Natural killer cell (primary cell): ENCODE results near the gene PLEKHH1. TPM values are rescaled to one million over a fixed set of nuclear protein-coding genes. Genes with fewer than 3 reads are reported as not detected.

Experiments used
- ATAC-seq, 3 donors: fragments of 150-1000 bp in 2 of 3; fragments of 200-7000 bp in 1 of 3; cut with Tn5 transposase; 1 replicate in 1 of 3; 2 replicates in 2 of 3; pipeline ENCODE4 v1.10.0; 2021; ENCODE audit warnings: mild to moderate bottlenecking in 2 of 3, moderate library complexity in 2 of 3
- DNase-seq, 2 donors: peaks; one replicate each; pipeline versions ENCODE4 v3.0.0 to v3.0.0-alpha.2; 2013 to 2021; ENCODE audit warnings: mixed read lengths in 1 of 2
- H3K27ac ChIP-seq: one replicate; pipeline ENCODE4 v1.5.1; 2013; ENCODE audit warnings: mild to moderate bottlenecking, low read length
- H3K27me3 ChIP-seq: one replicate; pipeline ENCODE4 v1.6.1; 2013; ENCODE audit warnings: low read length; ENCODE audit not compliant: control insufficient read depth, insufficient read depth
- H3K36me3 ChIP-seq: one replicate; pipeline ENCODE4 v1.6.1; 2013; ENCODE audit warnings: low read length; ENCODE audit not compliant: control insufficient read depth, insufficient read depth
- H3K4me1 ChIP-seq: one replicate; pipeline ENCODE4 v1.6.1; 2013; ENCODE audit warnings: low read length; ENCODE audit not compliant: control insufficient read depth, insufficient read depth
- H3K4me3 ChIP-seq: one replicate; pipeline ENCODE4 v1.5.1; 2013; ENCODE audit warnings: low read length
- H3K9me3 ChIP-seq: one replicate; pipeline ENCODE4 v1.6.1; 2013; ENCODE audit warnings: low read length; ENCODE audit not compliant: control insufficient read depth, insufficient read depth
- H3K27ac Mint-ChIP-seq, 2 donors: one replicate each; pipeline ENCODE4 v1.8.0; 2022; ENCODE audit warnings: mild to moderate bottlenecking in 2 of 2, mixed read lengths in 2 of 2, moderate library complexity in 1 of 2
- H3K27me3 Mint-ChIP-seq, 2 donors: one replicate each; pipeline ENCODE4 v1.8.0; 2022; ENCODE audit warnings: low read depth in 2 of 2, mixed read lengths in 2 of 2
- H3K36me3 Mint-ChIP-seq: one replicate; pipeline ENCODE4 v1.8.0; 2022; ENCODE audit warnings: mixed read lengths
- H3K4me1 Mint-ChIP-seq, 2 donors: one replicate each; pipeline ENCODE4 v1.8.0; 2022; ENCODE audit warnings: mixed read lengths in 2 of 2
- H3K4me3 Mint-ChIP-seq: one replicate; pipeline ENCODE4 v1.8.0; 2022; ENCODE audit warnings: mild to moderate bottlenecking, moderate library complexity, mixed read lengths
- H3K9me3 Mint-ChIP-seq, 2 donors: one replicate each; pipeline ENCODE4 v1.8.0; 2022; ENCODE audit warnings: mixed read lengths in 2 of 2
- WGBS: methylation state at CpG from one replicate; pipeline ENCODE4 v1.1.7; 2013; ENCODE audit warnings: missing lambda C conversion rate; ENCODE audit not compliant: insufficient coverage; 5-methylcytosine and 5-hydroxymethylcytosine counted together
- intact Hi-C: fragments of 100-400 bp; cut with micrococcal nuclease; formaldehyde crosslinking; loops from one replicate; pipeline ENCODE4 v1.14.2; 2022
- total RNA-seq, 4 donors: library from RNA; stranded (reverse); fragments of 120-200 nt in 1 of 4; gene quantifications; one replicate each; pipeline versions ENCODE4 v1.2.3 to v1.2.4, GENCODE V29; 2013 to 2022
- TF ChIP-seq, protein P1 (sequence below): fragments of 200-600 bp; IDR thresholded peaks from one replicate; pipeline ENCODE4 v1.8.0; 2022; ENCODE audit warnings: antibody characterized with exemption

PLEKHH1 gene
- total RNA-seq, 3 donors from 2014 or later (not counting 1 experiment from before 2014, with no cell fraction given) = not detected

DNA sequence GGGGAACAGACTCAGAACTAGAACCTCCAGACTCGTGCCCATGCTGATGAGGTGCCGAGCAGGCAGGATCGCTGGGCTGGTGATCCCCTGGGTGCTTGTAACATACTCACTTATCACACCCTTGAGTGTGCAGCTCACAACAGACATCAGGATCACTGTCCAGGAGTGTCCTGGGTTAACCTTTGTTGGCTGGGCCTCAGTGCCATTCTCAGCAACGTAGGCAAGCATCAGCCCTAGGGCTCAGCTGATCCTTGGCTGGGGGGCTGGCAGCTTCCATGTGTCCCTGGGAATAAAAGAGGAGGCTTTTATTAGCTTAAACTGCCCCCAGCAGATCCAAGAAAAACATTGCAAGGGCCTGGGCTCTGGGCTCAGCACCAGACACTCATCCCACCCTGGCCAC lies 46.2 kb upstream of the PLEKHH1 start:
- H3K36me3 ChIP-seq = peaks cover 30% of the 10 kb centered on the region
- H3K9me3 ChIP-seq = no peaks in the 10 kb centered on the region
- Mint-ChIP-seq H3K4me3 (no peak overlapping the region), H3K27ac (peak overlapping the region; percentile 95), H3K36me3 (no peaks in the 10 kb centered on the region), H3K27me3 (no peaks in the 10 kb centered on the region), H3K9me3 (no peaks in the 10 kb centered on the region), H3K4me1 (peaks cover 48 to 75% of the 10 kb centered on the region in 2 donors)
- no peaks in the 10 kb centered on the region for H3K27me3 ChIP-seq
- H3K27ac ChIP-seq = no peak overlapping the region
- DNase-seq (no peak), ATAC-seq (no peak)
- intact Hi-C loops = no loop called here
- no peak overlapping the region for H3K4me3 ChIP-seq
- TF ChIP-seq, protein P1, sequence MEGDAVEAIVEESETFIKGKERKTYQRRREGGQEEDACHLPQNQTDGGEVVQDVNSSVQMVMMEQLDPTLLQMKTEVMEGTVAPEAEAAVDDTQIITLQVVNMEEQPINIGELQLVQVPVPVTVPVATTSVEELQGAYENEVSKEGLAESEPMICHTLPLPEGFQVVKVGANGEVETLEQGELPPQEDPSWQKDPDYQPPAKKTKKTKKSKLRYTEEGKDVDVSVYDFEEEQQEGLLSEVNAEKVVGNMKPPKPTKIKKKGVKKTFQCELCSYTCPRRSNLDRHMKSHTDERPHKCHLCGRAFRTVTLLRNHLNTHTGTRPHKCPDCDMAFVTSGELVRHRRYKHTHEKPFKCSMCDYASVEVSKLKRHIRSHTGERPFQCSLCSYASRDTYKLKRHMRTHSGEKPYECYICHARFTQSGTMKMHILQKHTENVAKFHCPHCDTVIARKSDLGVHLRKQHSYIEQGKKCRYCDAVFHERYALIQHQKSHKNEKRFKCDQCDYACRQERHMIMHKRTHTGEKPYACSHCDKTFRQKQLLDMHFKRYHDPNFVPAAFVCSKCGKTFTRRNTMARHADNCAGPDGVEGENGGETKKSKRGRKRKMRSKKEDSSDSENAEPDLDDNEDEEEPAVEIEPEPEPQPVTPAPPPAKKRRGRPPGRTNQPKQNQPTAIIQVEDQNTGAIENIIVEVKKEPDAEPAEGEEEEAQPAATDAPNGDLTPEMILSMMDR = no peak
- WGBS = 94% methylated on average over 4 of the region's 4 CpGs
- peaks cover 51% of the 10 kb centered on the region for H3K4me1 ChIP-seq

DNA sequence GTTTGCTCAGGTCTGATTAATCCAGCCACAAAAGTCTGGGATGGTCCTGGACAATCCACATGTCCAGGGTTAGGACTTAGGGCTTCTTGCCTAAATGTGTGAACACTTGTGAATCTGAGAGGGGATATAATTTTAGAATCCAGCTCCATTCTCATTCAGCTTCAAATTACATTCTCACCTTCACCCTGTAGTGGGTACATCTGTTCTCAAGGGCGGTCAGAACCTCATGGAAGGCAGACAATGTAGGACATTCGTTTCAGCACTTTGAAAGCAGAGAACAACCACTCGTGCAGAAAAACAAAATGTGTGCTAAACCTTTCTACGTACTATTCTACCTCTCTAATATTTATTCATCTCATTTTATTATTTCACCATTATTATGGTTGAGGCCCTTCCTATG lies 45.8 kb upstream of the PLEKHH1 start:
- Mint-ChIP-seq H3K4me3 (peak overlapping the region; percentile 90), H3K9me3 (no peaks in the 10 kb centered on the region), H3K4me1 (peaks cover 46 to 76% of the 10 kb centered on the region in 2 donors), H3K36me3 (no peaks in the 10 kb centered on the region), H3K27ac (peak overlapping the region; percentile 95), H3K27me3 (no peaks in the 10 kb centered on the region)
- Histone ChIP-seq H3K36me3 (peaks cover 30% of the 10 kb centered on the region), H3K4me3 (peak overlapping the region; percentile 68), H3K9me3 (no peaks in the 10 kb centered on the region), H3K4me1 (peaks cover 51% of the 10 kb centered on the region), H3K27ac (peak overlapping the region; percentile 95), H3K27me3 (no peaks in the 10 kb centered on the region)
- no peak for DNase-seq
- ATAC-seq = no peak
- intact Hi-C loops = no loop called here
- 68% methylated on average over 4 of the region's 4 CpGs for WGBS
- TF ChIP-seq, protein P1 = no peak

DNA sequence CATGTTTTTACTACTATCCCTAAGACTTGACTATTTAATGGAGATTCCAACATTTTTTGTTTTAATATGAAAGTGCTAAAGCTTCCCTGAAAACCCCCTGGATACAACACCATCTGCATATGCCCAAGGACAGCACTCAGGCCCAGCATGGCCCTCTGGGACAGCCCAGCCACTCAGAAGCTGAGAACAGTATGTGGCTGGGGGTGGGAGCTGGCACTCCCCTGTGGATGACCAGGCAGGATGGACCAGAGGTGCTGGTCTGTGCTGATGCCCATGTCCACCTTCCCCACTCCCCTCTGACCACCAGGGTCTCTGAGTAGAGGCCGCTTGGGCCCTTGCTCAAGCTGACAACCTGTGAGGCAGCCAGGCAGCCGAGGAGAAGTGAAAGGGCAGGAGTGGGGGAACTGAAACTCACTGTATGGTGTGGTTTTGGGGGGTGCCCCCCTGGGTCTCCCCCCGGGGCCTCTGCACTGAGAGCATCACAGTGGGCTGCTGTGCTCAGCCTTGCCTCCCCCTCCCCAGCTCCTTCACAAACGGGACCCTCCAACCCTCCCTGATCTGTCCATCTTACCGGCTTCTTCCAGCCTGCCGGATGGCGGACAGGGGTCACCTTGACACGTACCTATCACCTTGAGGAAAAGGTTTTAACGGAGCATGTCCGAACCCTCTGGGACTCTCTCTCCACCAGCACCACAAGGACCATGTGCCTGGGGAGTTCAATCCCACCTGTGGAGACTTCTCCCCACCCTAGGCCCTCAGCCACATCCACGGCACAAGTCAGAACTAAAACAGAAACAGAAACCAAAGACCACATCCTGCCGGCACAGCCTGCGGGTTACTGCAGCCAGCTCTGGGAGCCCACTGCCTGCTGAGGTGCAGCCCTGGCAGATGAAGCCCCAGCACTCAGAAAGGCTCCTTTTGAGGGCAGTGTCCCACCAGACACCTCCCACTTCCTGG lies 44.9 kb upstream of the PLEKHH1 start, which contains the start of gene TMEM229B:
TMEM229B (minus strand) TSS at position 785 of the 957 bp plus-strand sequence. CDS start 14,798 bp downstream, outside the sequence.
- H3K27me3 Mint-ChIP-seq = no peaks in the 10 kb centered on the region
- Histone ChIP-seq H3K9me3 (peaks cover 2% of the 10 kb centered on the region), H3K27me3 (no peaks in the 10 kb centered on the region), H3K4me1 (peaks cover 51% of the 10 kb centered on the region), H3K27ac (peak within 1 kb of the TSS; percentile 95), H3K36me3 (peaks cover 27% of the 10 kb centered on the region), H3K4me3 (peak within 1 kb of the TSS; percentile 68)
- H3K9me3 Mint-ChIP-seq = peaks cover 3 to 6% of the 10 kb centered on the region in 2 donors
- H3K36me3 Mint-ChIP-seq = no peaks in the 10 kb centered on the region
- peak within 1 kb of the TSS; percentile 90 for H3K4me3 Mint-ChIP-seq
- H3K4me1 Mint-ChIP-seq = peaks cover 46 to 76% of the 10 kb centered on the region in 2 donors
- TF ChIP-seq, protein P1 = no peak
- DNase-seq = peak; percentile 73 to 87
- ATAC-seq = peak; percentile 95 to 98 (median 95)
- WGBS = under 1% methylated on average over 13 of the region's 13 CpGs
- intact Hi-C loops = loop anchor here (1.0 kb wide), 2 partner anchors 21 to 26 kb away; no protein-coding TSS in a partner anchor
- peak within 1 kb of the TSS; percentile 95 for H3K27ac Mint-ChIP-seq
